Keratinocyte (primary cell): ENCODE data around the gene KCNJ6. TPM values are rescaled to one million over a fixed set of nuclear protein-coding genes. Genes with fewer than 3 reads are reported as not detected.

Source experiments
- DNase-seq: peaks from one replicate; pipeline ENCODE4 v3.0.0-alpha.2; 2011; ENCODE audit warnings: low read depth, missing footprints, low spot score
- FAIRE-seq: peaks from 2 replicates; lab custom pipeline; 2011; peaks lifted over from hg19 to GRCh38; lab: Jason Lieb, UNC
- H2AFZ ChIP-seq: 2 replicates; pipeline ENCODE4 v1.6.0; 2012; ENCODE audit warnings: low read length, control low read depth, inconsistent platforms; ENCODE audit not compliant: control insufficient read depth
- H3K27ac ChIP-seq: 2 replicates; pipeline ENCODE4 v1.5.1; 2011; ENCODE audit warnings: low read length; ENCODE audit not compliant: control insufficient read depth, insufficient read depth
- H3K27me3 ChIP-seq: 3 replicates; pipeline ENCODE4 v1.6.0; 2011; ENCODE audit warnings: low read length; ENCODE audit not compliant: control insufficient read depth, insufficient read depth; ENCODE audit errors: extremely low read depth
- H3K36me3 ChIP-seq, 2 experiments: 2 replicates in 1 of 2; 3 replicates in 1 of 2; pipeline ENCODE4 v1.5.1; 2011; ENCODE audit warnings: low read length in 2 of 2, mild to moderate bottlenecking in 1 of 2; ENCODE audit not compliant: control insufficient read depth in 2 of 2, insufficient read depth in 2 of 2; ENCODE audit errors: extremely low read depth in 1 of 2
- H3K4me1 ChIP-seq: 3 replicates; pipeline ENCODE4 v1.5.1; 2011; ENCODE audit warnings: low read length; ENCODE audit not compliant: control insufficient read depth, insufficient read depth; ENCODE audit errors: extremely low read depth
- H3K4me2 ChIP-seq: 3 replicates; pipeline ENCODE4 v1.6.0; 2011; ENCODE audit warnings: low read depth, low read length; ENCODE audit not compliant: control insufficient read depth, insufficient read depth; ENCODE audit errors: extremely low read depth
- H3K4me3 ChIP-seq, 3 experiments: fragments of 200-600 bp in 1 of 3; sonication (generic) in 1 of 3; 2 replicates in 2 of 3; 3 replicates in 1 of 3; pipeline ENCODE4 v1.5.1; 2011 to 2016; ENCODE audit warnings: low read length in 3 of 3, mild to moderate bottlenecking in 3 of 3, control low read depth in 2 of 3, inconsistent platforms in 1 of 3, low read depth in 1 of 3, mixed read lengths in 1 of 3, mixed run types in 1 of 3, moderate library complexity in 1 of 3; ENCODE audit not compliant: control insufficient read depth in 2 of 3, insufficient read depth in 2 of 3; ENCODE audit errors: extremely low read depth in 1 of 3
- H3K79me2 ChIP-seq: 2 replicates; pipeline ENCODE4 v1.6.0; 2012; ENCODE audit warnings: low read length; ENCODE audit not compliant: control insufficient read depth, insufficient read depth
- H3K9ac ChIP-seq: 3 replicates; pipeline ENCODE4 v1.6.0; 2011; ENCODE audit warnings: low read length; ENCODE audit not compliant: control insufficient read depth, insufficient read depth; ENCODE audit errors: extremely low read depth
- H3K9me1 ChIP-seq: 3 replicates; pipeline ENCODE4 v1.6.0; 2011; ENCODE audit warnings: low read length; ENCODE audit not compliant: control insufficient read depth, insufficient read depth; ENCODE audit errors: extremely low read depth
- H3K9me3 ChIP-seq: 2 replicates; pipeline ENCODE4 v1.5.1; 2012; ENCODE audit warnings: low read depth, low read length; ENCODE audit not compliant: control insufficient read depth
- H4K20me1 ChIP-seq: 3 replicates; pipeline ENCODE4 v1.6.0; 2011; ENCODE audit warnings: low read length; ENCODE audit not compliant: control insufficient read depth, insufficient read depth; ENCODE audit errors: extremely low read depth
- EZH2 ChIP-seq: IDR thresholded peaks from one replicate; pipeline ENCODE4 v1.6.1; 2012; ENCODE audit warnings: inconsistent platforms, mild to moderate bottlenecking, low read length, moderate library complexity
- dilution Hi-C: fragments of 300-500 bp; cut with MboI; formaldehyde crosslinking; loops from one replicate; pipeline ENCODE4 v1.7.0; 2020; ENCODE audit warnings: low sequenced_read_pairs; ENCODE audit not compliant: extremely low pct_ligation_motif_present
- polyA plus RNA-seq, 5 experiments: library from polyadenylated mRNA; depleted of rRNA in 3 of 5; stranded (reverse) in 3 of 5; stranded (forward) in 1 of 5; unstranded in 1 of 5; fragments of >200 nt; gene quantifications; 1 replicate in 1 of 5; 2 replicates in 3 of 5; 3 replicates in 1 of 5; pipeline versions ENCODE4 v1.2.1 to v1.2.3, GENCODE V29; 2011 to 2012; ENCODE audit warnings: missing spikeins in 2 of 5, low read depth in 1 of 5, low replicate concordance in 1 of 5
- TF ChIP-seq, protein P1 (sequence below), 3 experiments: IDR thresholded peaks in 1 of 3; conservative IDR thresholded peaks in 1 of 3; optimal IDR thresholded peaks in 1 of 3; 2 replicates in 2 of 3; 3 replicates in 1 of 3; pipeline versions ENCODE3 to v1.5.1; 2011; ENCODE audit warnings: low read length in 3 of 3, mild to moderate bottlenecking in 3 of 3, moderate library complexity in 2 of 3, control low read depth in 1 of 3, inconsistent platforms in 1 of 3; ENCODE audit not compliant: insufficient read depth in 2 of 3; ENCODE audit errors: extremely low read depth in 1 of 3

KCNJ6 gene
- polyA plus RNA-seq, 1 donor (not counting 4 experiments of a cell fraction or from before 2014, with no cell fraction given), result not detected

DNA sequence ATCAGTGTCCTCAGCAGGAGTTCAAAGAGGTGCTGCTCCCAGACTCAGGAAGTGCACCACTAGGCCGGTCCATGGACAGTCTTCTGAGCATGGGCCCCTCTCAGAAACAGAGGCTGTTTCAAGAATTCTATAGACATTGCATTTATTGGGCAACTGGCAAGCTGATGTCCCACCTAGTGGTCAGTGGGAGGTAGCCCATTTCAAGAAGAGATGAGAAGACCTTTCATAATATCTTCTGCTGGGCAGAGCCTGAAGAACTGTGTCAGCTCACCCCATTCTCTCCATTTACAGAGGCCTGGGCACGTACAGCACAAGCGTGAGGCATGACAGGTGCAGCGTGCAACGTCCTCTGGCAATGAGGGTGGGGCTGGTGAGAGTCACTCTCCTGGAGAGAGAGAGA lies 333.7 kb downstream of the KCNJ6 start:
- dilution Hi-C loops, result no loop called here
- Histone ChIP-seq H4K20me1 (no peaks in the 10 kb centered on the region), H3K4me2 (no peak overlapping the region), H3K9me1 (no peaks in the 10 kb centered on the region), H3K27ac (no peak overlapping the region), H3K4me1 (no peaks in the 10 kb centered on the region), H3K79me2 (no peaks in the 10 kb centered on the region), H3K4me3 (no peak overlapping the region), H3K27me3 (no peaks in the 10 kb centered on the region), H3K9ac (no peak overlapping the region), H3K36me3 (no peaks in the 10 kb centered on the region), H3K9me3 (peaks cover 2% of the 10 kb centered on the region), H2AFZ (no peak overlapping the region)
- FAIRE-seq, result no peak
- no peak for TF ChIP-seq EZH2
- TF ChIP-seq, protein P1, sequence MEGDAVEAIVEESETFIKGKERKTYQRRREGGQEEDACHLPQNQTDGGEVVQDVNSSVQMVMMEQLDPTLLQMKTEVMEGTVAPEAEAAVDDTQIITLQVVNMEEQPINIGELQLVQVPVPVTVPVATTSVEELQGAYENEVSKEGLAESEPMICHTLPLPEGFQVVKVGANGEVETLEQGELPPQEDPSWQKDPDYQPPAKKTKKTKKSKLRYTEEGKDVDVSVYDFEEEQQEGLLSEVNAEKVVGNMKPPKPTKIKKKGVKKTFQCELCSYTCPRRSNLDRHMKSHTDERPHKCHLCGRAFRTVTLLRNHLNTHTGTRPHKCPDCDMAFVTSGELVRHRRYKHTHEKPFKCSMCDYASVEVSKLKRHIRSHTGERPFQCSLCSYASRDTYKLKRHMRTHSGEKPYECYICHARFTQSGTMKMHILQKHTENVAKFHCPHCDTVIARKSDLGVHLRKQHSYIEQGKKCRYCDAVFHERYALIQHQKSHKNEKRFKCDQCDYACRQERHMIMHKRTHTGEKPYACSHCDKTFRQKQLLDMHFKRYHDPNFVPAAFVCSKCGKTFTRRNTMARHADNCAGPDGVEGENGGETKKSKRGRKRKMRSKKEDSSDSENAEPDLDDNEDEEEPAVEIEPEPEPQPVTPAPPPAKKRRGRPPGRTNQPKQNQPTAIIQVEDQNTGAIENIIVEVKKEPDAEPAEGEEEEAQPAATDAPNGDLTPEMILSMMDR (optimal IDR thresholded peaks at IDR 0.05 in 1 of 3, IDR thresholded peaks at IDR 0.05 in 1 of 3, conservative IDR thresholded peaks at IDR 0.05 in 1 of 3; ENCODE audit: extremely low read depth in 1 of 3, insufficient read depth in 2 of 3, low read length in 3 of 3), result peak; percentile 30 to 53 (median 50)
- no peak for DNase-seq

GRCh38 chr21:37580666-37581065 lies 335.6 kb downstream of the KCNJ6 start:
- Histone ChIP-seq H4K20me1 (no peaks in the 10 kb centered on the region), H3K27me3 (no peaks in the 10 kb centered on the region), H3K27ac (no peak overlapping the region), H2AFZ (no peak overlapping the region), H3K9me1 (no peaks in the 10 kb centered on the region), H3K36me3 (no peaks in the 10 kb centered on the region), H3K4me2 (no peak overlapping the region), H3K9ac (no peak overlapping the region), H3K4me1 (no peaks in the 10 kb centered on the region), H3K79me2 (no peaks in the 10 kb centered on the region), H3K9me3 (peaks cover 2% of the 10 kb centered on the region), H3K4me3 (no peak overlapping the region)
- no peak for FAIRE-seq
- TF ChIP-seq, protein P1 (optimal IDR thresholded peaks at IDR 0.05 in 1 of 3, IDR thresholded peaks at IDR 0.05 in 1 of 3, conservative IDR thresholded peaks at IDR 0.05 in 1 of 3; ENCODE audit: extremely low read depth in 1 of 3, insufficient read depth in 2 of 3, low read length in 3 of 3), result no peak
- no peak for TF ChIP-seq EZH2
- dilution Hi-C loops, result no loop called here
- DNase-seq, result no peak
